Measurements from ENCODE around the gene ACAT1. TPM values are rescaled to one million over a fixed set of nuclear protein-coding genes. Genes with fewer than 3 reads are reported as not detected.

The ACAT1 gene
- total RNA-seq, 2 donors from 2014 or later: 15.8 to 18.8 TPM

- 89 to 100% methylated on average over 1 of the region's 1 CpG for WGBS, 2 experiments (ENCODE audit: insufficient coverage in 1 of 2, insufficient read length in 1 of 2)
- Histone ChIP-seq H3K9me3 (ENCODE audit: control insufficient read depth, low read length) (no peaks in the 10 kb centered on the region), H3K36me3 (ENCODE audit: control insufficient read depth, insufficient read depth, low read length) (peaks cover 11% of the 10 kb centered on the region), H3K9ac (ENCODE audit: extremely low read depth, low read length, poor library complexity, severe bottlenecking) (no peak overlapping the region), H3K4me1 (ENCODE audit: control insufficient read depth, insufficient read depth, low read length) (no peaks in the 10 kb centered on the region), H3K4me3 (ENCODE audit: low read length) (no peak overlapping the region), H3K27me3 (ENCODE audit: control insufficient read depth, insufficient read depth, low read length, poor library complexity, severe bottlenecking) (no peaks in the 10 kb centered on the region), H3K27ac (ENCODE audit: low read depth, low read length) (no peak overlapping the region)
- Mint-ChIP-seq H3K9me3 (no peaks in the 10 kb centered on the region), H3K36me3 (ENCODE audit: low read depth) (peaks cover 39% of the 10 kb centered on the region), H3K4me3 (no peak overlapping the region), H3K27ac (no peak overlapping the region), H3K4me1 (no peaks in the 10 kb centered on the region), H3K27me3 (ENCODE audit: insufficient read depth) (no peaks in the 10 kb centered on the region)
- no peak for DNase-seq
- no peak for TF ChIP-seq CTCF (conservative IDR thresholded peaks at IDR 0.05)
Observed at GRCh38 chr11:108137212-108137611, 15.8 kb downstream of the ACAT1 start.

GRCh38 chr11:108142304-108142703 is 20.9 kb downstream of the ACAT1 start:
- H3K4me3 Mint-ChIP-seq: no peak overlapping the region
- peaks cover 61% of the 10 kb centered on the region for H3K36me3 Mint-ChIP-seq (ENCODE audit: low read depth)
- no peak overlapping the region for H3K9ac ChIP-seq (ENCODE audit: extremely low read depth, low read length, poor library complexity, severe bottlenecking)
- no peak overlapping the region for H3K4me3 ChIP-seq (ENCODE audit: low read length)
- no peaks in the 10 kb centered on the region for H3K9me3 ChIP-seq (ENCODE audit: control insufficient read depth, low read length)
- H3K36me3 ChIP-seq (ENCODE audit: control insufficient read depth, insufficient read depth, low read length): peaks cover 53% of the 10 kb centered on the region
- no peaks in the 10 kb centered on the region for H3K4me1 Mint-ChIP-seq
- WGBS, 2 experiments (ENCODE audit: insufficient coverage in 1 of 2, insufficient read length in 1 of 2): 85 to 86% methylated on average over 7 of the region's 7 CpGs
- no peaks in the 10 kb centered on the region for H3K27me3 ChIP-seq (ENCODE audit: control insufficient read depth, insufficient read depth, low read length, poor library complexity, severe bottlenecking)
- no peaks in the 10 kb centered on the region for H3K9me3 Mint-ChIP-seq
- DNase-seq: no peak
- no peak overlapping the region for H3K27ac ChIP-seq (ENCODE audit: low read depth, low read length)
- no peak for TF ChIP-seq CTCF (conservative IDR thresholded peaks at IDR 0.05)
- H3K27ac Mint-ChIP-seq: no peak overlapping the region
- H3K4me1 ChIP-seq (ENCODE audit: control insufficient read depth, insufficient read depth, low read length): no peaks in the 10 kb centered on the region
- H3K27me3 Mint-ChIP-seq (ENCODE audit: insufficient read depth): no peaks in the 10 kb centered on the region

DNA sequence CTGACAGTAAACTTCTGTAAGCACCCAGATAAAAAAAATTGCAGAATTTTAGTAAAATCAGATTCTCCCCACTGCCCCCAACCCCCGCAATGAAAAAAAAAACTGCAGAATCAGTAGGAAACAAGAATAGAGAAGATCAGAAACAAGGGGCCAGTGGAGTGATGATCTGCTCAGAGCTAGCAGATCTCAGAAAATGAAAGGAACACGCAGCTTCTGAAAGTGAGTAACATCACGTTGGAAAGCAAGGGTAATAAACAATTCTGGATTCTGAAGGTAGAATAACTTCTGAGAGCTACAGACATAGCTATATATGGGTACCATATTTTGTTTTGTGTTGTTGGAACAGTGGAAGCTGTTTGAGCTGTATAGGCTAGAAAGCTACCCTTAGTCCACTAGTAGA is 23.2 kb downstream of the ACAT1 start:
- Histone ChIP-seq H3K4me3 (ENCODE audit: low read length) (no peak overlapping the region), H3K36me3 (ENCODE audit: control insufficient read depth, insufficient read depth, low read length) (peaks cover 76% of the 10 kb centered on the region), H3K27me3 (ENCODE audit: control insufficient read depth, insufficient read depth, low read length, poor library complexity, severe bottlenecking) (no peaks in the 10 kb centered on the region), H3K9me3 (ENCODE audit: control insufficient read depth, low read length) (no peaks in the 10 kb centered on the region), H3K4me1 (ENCODE audit: control insufficient read depth, insufficient read depth, low read length) (no peaks in the 10 kb centered on the region), H3K9ac (ENCODE audit: extremely low read depth, low read length, poor library complexity, severe bottlenecking) (no peak overlapping the region), H3K27ac (ENCODE audit: low read depth, low read length) (no peak overlapping the region)
- no peak for TF ChIP-seq CTCF (conservative IDR thresholded peaks at IDR 0.05)
- H3K4me1 Mint-ChIP-seq: no peaks in the 10 kb centered on the region
- WGBS, 2 experiments (ENCODE audit: insufficient coverage in 1 of 2, insufficient read length in 1 of 2): 91 to 100% methylated on average over 2 to 3 of the region's 3 CpGs
- no peaks in the 10 kb centered on the region for H3K9me3 Mint-ChIP-seq
- H3K4me3 Mint-ChIP-seq: no peak overlapping the region
- H3K27me3 Mint-ChIP-seq (ENCODE audit: insufficient read depth): no peaks in the 10 kb centered on the region
- peaks cover 72% of the 10 kb centered on the region for H3K36me3 Mint-ChIP-seq (ENCODE audit: low read depth)
- peak overlapping the region; percentile 28 for H3K27ac Mint-ChIP-seq
- DNase-seq: no peak
